ENCODE measurements around the gene ZNF559. TPM values are rescaled to one million over a fixed set of nuclear protein-coding genes. Genes with fewer than 3 reads are reported as not detected.

The ZNF559 gene
- total RNA-seq, 1 experiment from 2014 or later = 17.2 TPM

DNA sequence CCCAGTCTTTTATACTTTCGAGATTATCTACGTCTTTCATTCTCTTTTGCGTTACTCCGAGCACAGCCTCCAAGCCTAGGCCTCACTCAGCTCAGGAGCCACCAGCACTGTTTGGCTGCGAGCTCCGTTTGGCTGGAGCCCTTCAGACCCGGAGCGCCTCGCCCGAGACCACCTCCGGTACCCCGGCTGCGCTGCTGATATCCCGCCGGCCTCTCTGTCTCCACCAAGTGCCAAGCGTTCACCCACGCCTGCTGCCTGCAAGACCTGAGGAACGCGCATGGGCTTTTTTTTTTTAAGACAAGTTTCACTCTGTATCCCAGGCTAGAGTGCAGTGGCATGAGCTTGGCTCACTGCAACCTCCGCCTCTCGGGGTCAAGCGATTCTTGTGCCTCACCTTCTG lies 24.7 kb downstream of the ZNF559 start:
- H3K4me1 ChIP-seq (ENCODE audit: insufficient read depth, low read length, poor library complexity, severe bottlenecking) = no peaks in the 10 kb centered on the region
- no peak overlapping the region for H3K27ac ChIP-seq (ENCODE audit: low read depth, low read length, poor library complexity, severe bottlenecking)
- H3K36me3 ChIP-seq (ENCODE audit: insufficient read depth, low read length, poor library complexity, severe bottlenecking) = no peaks in the 10 kb centered on the region
- ChIA-PET POLR2A (ENCODE audit: low non-redundant PET) (no interaction called here), CTCF (no interaction called here)
- no peak overlapping the region for H3K4me3 ChIP-seq (ENCODE audit: low read depth, low read length, poor library complexity, severe bottlenecking)
- intact Hi-C loops (cut with micrococcal nuclease; ENCODE audit: unreplicated experiment) = no loop called here
- TF ChIP-seq EZH2 (IDR thresholded peaks at IDR 0.05; ENCODE audit: borderline replicate concordance, low read depth, low read length, poor library complexity, severe bottlenecking) = no peak
- TF ChIP-seq, protein P1, sequence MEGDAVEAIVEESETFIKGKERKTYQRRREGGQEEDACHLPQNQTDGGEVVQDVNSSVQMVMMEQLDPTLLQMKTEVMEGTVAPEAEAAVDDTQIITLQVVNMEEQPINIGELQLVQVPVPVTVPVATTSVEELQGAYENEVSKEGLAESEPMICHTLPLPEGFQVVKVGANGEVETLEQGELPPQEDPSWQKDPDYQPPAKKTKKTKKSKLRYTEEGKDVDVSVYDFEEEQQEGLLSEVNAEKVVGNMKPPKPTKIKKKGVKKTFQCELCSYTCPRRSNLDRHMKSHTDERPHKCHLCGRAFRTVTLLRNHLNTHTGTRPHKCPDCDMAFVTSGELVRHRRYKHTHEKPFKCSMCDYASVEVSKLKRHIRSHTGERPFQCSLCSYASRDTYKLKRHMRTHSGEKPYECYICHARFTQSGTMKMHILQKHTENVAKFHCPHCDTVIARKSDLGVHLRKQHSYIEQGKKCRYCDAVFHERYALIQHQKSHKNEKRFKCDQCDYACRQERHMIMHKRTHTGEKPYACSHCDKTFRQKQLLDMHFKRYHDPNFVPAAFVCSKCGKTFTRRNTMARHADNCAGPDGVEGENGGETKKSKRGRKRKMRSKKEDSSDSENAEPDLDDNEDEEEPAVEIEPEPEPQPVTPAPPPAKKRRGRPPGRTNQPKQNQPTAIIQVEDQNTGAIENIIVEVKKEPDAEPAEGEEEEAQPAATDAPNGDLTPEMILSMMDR (conservative IDR thresholded peaks at IDR 0.05; ENCODE audit: low read depth, low read length) = no peak
- H3K9me3 ChIP-seq (ENCODE audit: low read depth, low read length, poor library complexity, severe bottlenecking) = peaks cover 48% of the 10 kb centered on the region
- no TSS peak for BruUV-seq (replicated peaks)
- no peak for DNase-seq (ENCODE audit: low spot score)
- no peaks in the 10 kb centered on the region for H3K27me3 ChIP-seq (replicated peaks; ENCODE audit: insufficient read depth, low read depth, low read length, poor library complexity)

GRCh38 chr19:9352505-9352904 lies 28.5 kb downstream of the ZNF559 start:
- TF ChIP-seq, protein P1 (conservative IDR thresholded peaks at IDR 0.05; ENCODE audit: low read depth, low read length) = no peak
- TF ChIP-seq EZH2 (IDR thresholded peaks at IDR 0.05; ENCODE audit: borderline replicate concordance, low read depth, low read length, poor library complexity, severe bottlenecking) = no peak
- no peak overlapping the region for H3K4me3 ChIP-seq (ENCODE audit: low read depth, low read length, poor library complexity, severe bottlenecking)
- no peak overlapping the region for H3K27ac ChIP-seq (ENCODE audit: low read depth, low read length, poor library complexity, severe bottlenecking)
- no peak for DNase-seq (ENCODE audit: low spot score)
- H3K9me3 ChIP-seq (ENCODE audit: low read depth, low read length, poor library complexity, severe bottlenecking) = peaks cover 22% of the 10 kb centered on the region
- H3K36me3 ChIP-seq (ENCODE audit: insufficient read depth, low read length, poor library complexity, severe bottlenecking) = no peaks in the 10 kb centered on the region
- no peaks in the 10 kb centered on the region for H3K4me1 ChIP-seq (ENCODE audit: insufficient read depth, low read length, poor library complexity, severe bottlenecking)
- CTCF ChIA-PET = no interaction called here
- POLR2A ChIA-PET (ENCODE audit: low non-redundant PET) = no interaction called here
- intact Hi-C loops (cut with micrococcal nuclease; ENCODE audit: unreplicated experiment) = no loop called here
- no TSS peak for BruUV-seq (replicated peaks)
- no peaks in the 10 kb centered on the region for H3K27me3 ChIP-seq (replicated peaks; ENCODE audit: insufficient read depth, low read depth, low read length, poor library complexity)

DNA sequence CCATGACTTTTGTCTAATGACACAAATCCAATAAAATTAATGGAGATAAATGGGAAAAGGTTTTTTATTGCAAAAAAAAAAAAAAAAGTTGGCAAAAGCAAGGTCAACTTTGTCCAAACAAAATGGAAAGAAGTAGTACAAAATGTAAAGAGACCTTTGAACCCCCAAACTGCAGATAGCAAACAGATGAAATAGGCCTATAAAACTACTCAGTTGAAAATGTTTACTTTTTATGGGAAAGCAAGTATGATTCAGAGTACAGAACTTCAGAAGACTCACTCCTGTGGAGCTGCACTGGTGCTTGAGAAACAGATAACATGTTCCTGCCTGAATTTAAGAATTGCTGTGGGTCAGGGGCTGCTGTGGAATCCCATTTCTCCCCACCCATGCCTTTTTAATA lies 29.0 kb downstream of the ZNF559 start:
- intact Hi-C loops (cut with micrococcal nuclease; ENCODE audit: unreplicated experiment) = no loop called here
- H3K27ac ChIP-seq (ENCODE audit: low read depth, low read length, poor library complexity, severe bottlenecking) = no peak overlapping the region
- DNase-seq (ENCODE audit: low spot score) = no peak
- no peaks in the 10 kb centered on the region for H3K36me3 ChIP-seq (ENCODE audit: insufficient read depth, low read length, poor library complexity, severe bottlenecking)
- peaks cover 24% of the 10 kb centered on the region for H3K9me3 ChIP-seq (ENCODE audit: low read depth, low read length, poor library complexity, severe bottlenecking)
- BruUV-seq (replicated peaks) = no TSS peak
- no peak for TF ChIP-seq EZH2 (IDR thresholded peaks at IDR 0.05; ENCODE audit: borderline replicate concordance, low read depth, low read length, poor library complexity, severe bottlenecking)
- TF ChIP-seq, protein P1 (conservative IDR thresholded peaks at IDR 0.05; ENCODE audit: low read depth, low read length) = no peak
- POLR2A ChIA-PET (ENCODE audit: low non-redundant PET) = no interaction called here
- CTCF ChIA-PET = no interaction called here
- H3K4me1 ChIP-seq (ENCODE audit: insufficient read depth, low read length, poor library complexity, severe bottlenecking) = no peaks in the 10 kb centered on the region
- H3K27me3 ChIP-seq (replicated peaks; ENCODE audit: insufficient read depth, low read depth, low read length, poor library complexity) = no peaks in the 10 kb centered on the region
- H3K4me3 ChIP-seq (ENCODE audit: low read depth, low read length, poor library complexity, severe bottlenecking) = no peak overlapping the region
